ENCODE results near the gene TTC8.
A peak's percentile ranks its signal among the peaks of the same experiment; 100 is the strongest.
"Not testable (repeated sequence)": the region's sequence is repeated elsewhere in the genome, so short reads cannot be mapped to it uniquely, and the experiment has no call there.

TTC8 gene

GRCh38 chr14:88825078-88825458 is 617 bp downstream of the TTC8 start:
- no peak for DNase-seq (ENCODE audit: low read depth)

- DNase-seq (ENCODE audit: low read depth) = no peak
Observed at GRCh38 chr14:88825503-88825902, 1.1 kb downstream of the TTC8 start.

- no peak for DNase-seq (ENCODE audit: low read depth)
Observed at GRCh38 chr14:88829188-88829587, 4.7 kb downstream of the TTC8 start.

GRCh38 chr14:88829685-88830302 is 5.3 kb downstream of the TTC8 start:
- no peak for DNase-seq (ENCODE audit: low read depth)

- DNase-seq (ENCODE audit: low read depth) = peak; percentile 70
Observed at GRCh38 chr14:88831284-88831683, 6.8 kb downstream of the TTC8 start.

GRCh38 chr14:88834883-88835431 is 10.5 kb downstream of the TTC8 start:
- DNase-seq (ENCODE audit: low read depth) = peak; percentile 47

GRCh38 chr14:88835661-88836060 is 11.2 kb downstream of the TTC8 start:
- DNase-seq (ENCODE audit: low read depth) = no peak

- no peak for DNase-seq (ENCODE audit: low read depth)
Observed at GRCh38 chr14:88837495-88837894, 13.0 kb downstream of the TTC8 start.

- DNase-seq (ENCODE audit: low read depth) = no peak
Observed at GRCh38 chr14:88838015-88838414, 13.6 kb downstream of the TTC8 start.

- DNase-seq (ENCODE audit: low read depth) = no peak
Observed at GRCh38 chr14:88840926-88841325, 16.5 kb downstream of the TTC8 start.

GRCh38 chr14:88841741-88842140 is 17.3 kb downstream of the TTC8 start:
- DNase-seq (ENCODE audit: low read depth) = no peak

- no peak for DNase-seq (ENCODE audit: low read depth)
Observed at GRCh38 chr14:88842414-88842813, 18.0 kb downstream of the TTC8 start.

GRCh38 chr14:88844980-88845491 is 20.6 kb downstream of the TTC8 start:
- DNase-seq (ENCODE audit: low read depth) = no peak

- no peak for DNase-seq (ENCODE audit: low read depth)
Observed at GRCh38 chr14:88848571-88848970, 24.1 kb downstream of the TTC8 start.

GRCh38 chr14:88849716-88850115 is 25.3 kb downstream of the TTC8 start:
- DNase-seq (ENCODE audit: low read depth) = no peak

GRCh38 chr14:88851587-88851986 is 27.1 kb downstream of the TTC8 start:
- DNase-seq (ENCODE audit: low read depth) = no peak

GRCh38 chr14:88852632-88853031 is 28.2 kb downstream of the TTC8 start:
- no peak for DNase-seq (ENCODE audit: low read depth)

GRCh38 chr14:88853129-88853528 is 28.7 kb downstream of the TTC8 start:
- no peak for DNase-seq (ENCODE audit: low read depth)

- no peak for DNase-seq (ENCODE audit: low read depth)
Observed at GRCh38 chr14:88856786-88857366, 32.4 kb downstream of the TTC8 start.

- not testable (repeated sequence) for DNase-seq (ENCODE audit: low read depth)
Observed at GRCh38 chr14:88857861-88858260, 33.4 kb downstream of the TTC8 start.

- DNase-seq (ENCODE audit: low read depth) = not testable (repeated sequence)
Observed at GRCh38 chr14:88859118-88859517, 34.7 kb downstream of the TTC8 start.

GRCh38 chr14:88863167-88863566 is 38.7 kb downstream of the TTC8 start:
- no peak for DNase-seq (ENCODE audit: low read depth)

- no peak for DNase-seq (ENCODE audit: low read depth)
Observed at GRCh38 chr14:88864198-88864597, 39.7 kb downstream of the TTC8 start.

- DNase-seq (ENCODE audit: low read depth) = no peak
Observed at GRCh38 chr14:88866305-88866704, 41.9 kb downstream of the TTC8 start.

All from stromal cell of bone marrow (primary cell).